Measurements from ENCODE around the gene CAVIN3. TPM values are rescaled to one million over a fixed set of nuclear protein-coding genes. Genes with fewer than 3 reads are reported as not detected.

CAVIN3 gene
- total RNA-seq, 1 donor from 2014 or later = 2.9 TPM

- Mint-ChIP-seq H3K4me1 (no peaks in the 10 kb centered on the region), H3K4me3 (no peak overlapping the region), H3K27ac (no peak overlapping the region), H3K36me3 (no peaks in the 10 kb centered on the region), H3K27me3 (ENCODE audit: insufficient read depth, low read depth) (peaks cover 4% of the 10 kb centered on the region), H3K9me3 (no peaks in the 10 kb centered on the region)
- no peaks in the 10 kb centered on the region for H3K9me3 ChIP-seq (ENCODE audit: low read depth)
- H3F3A ChIP-seq (ENCODE audit: low read depth) = peaks cover 12% of the 10 kb centered on the region
- no peak overlapping the region for H3K4me3 ChIP-seq
- peaks cover 20% of the 10 kb centered on the region for H3K4me1 ChIP-seq
- no peaks in the 10 kb centered on the region for H3K36me3 ChIP-seq
- H3K27me3 ChIP-seq = no peaks in the 10 kb centered on the region
- H3K4me2 ChIP-seq = no peak overlapping the region
- H2AFZ ChIP-seq (replicated peaks) = no peak overlapping the region
- no peak for DNase-seq (ENCODE audit: low spot score)
- no peak overlapping the region for H3K27ac ChIP-seq
- no peak overlapping the region for H3K9ac ChIP-seq
- no peak for TF ChIP-seq CTCF (IDR thresholded peaks at IDR 0.05)
- no peak for TF ChIP-seq EZH2 (IDR thresholded peaks at IDR 0.05)
- no peak for TF ChIP-seq EZH2phosphoT487 (IDR thresholded peaks at IDR 0.05)
- no peaks in the 10 kb centered on the region for H3K79me2 ChIP-seq (ENCODE audit: low read depth)
- no peaks in the 10 kb centered on the region for H4K20me1 ChIP-seq (ENCODE audit: low read depth)
These were observed 7.5 kb upstream of the CAVIN3 start for GRCh38 chr11:6327806-6328205.

- H3K27ac ChIP-seq = no peak overlapping the region
- no peak for DNase-seq (ENCODE audit: low spot score)
- H3K4me3 ChIP-seq = no peak overlapping the region
- no peaks in the 10 kb centered on the region for H3K9me3 ChIP-seq (ENCODE audit: low read depth)
- Mint-ChIP-seq H3K4me3 (no peak overlapping the region), H3K4me1 (peaks cover 7% of the 10 kb centered on the region), H3K27ac (no peak overlapping the region), H3K9me3 (no peaks in the 10 kb centered on the region), H3K27me3 (ENCODE audit: insufficient read depth, low read depth) (peaks cover 4% of the 10 kb centered on the region), H3K36me3 (no peaks in the 10 kb centered on the region)
- peaks cover 20% of the 10 kb centered on the region for H3F3A ChIP-seq (ENCODE audit: low read depth)
- H4K20me1 ChIP-seq (ENCODE audit: low read depth) = no peaks in the 10 kb centered on the region
- H3K27me3 ChIP-seq = no peaks in the 10 kb centered on the region
- no peak overlapping the region for H3K9ac ChIP-seq
- peaks cover 27% of the 10 kb centered on the region for H3K4me1 ChIP-seq
- H3K79me2 ChIP-seq (ENCODE audit: low read depth) = no peaks in the 10 kb centered on the region
- TF ChIP-seq EZH2phosphoT487 (IDR thresholded peaks at IDR 0.05) (no peak), EZH2 (IDR thresholded peaks at IDR 0.05) (no peak), CTCF (IDR thresholded peaks at IDR 0.05) (no peak)
- H2AFZ ChIP-seq (replicated peaks) = no peak overlapping the region
- no peak overlapping the region for H3K4me2 ChIP-seq
- no peaks in the 10 kb centered on the region for H3K36me3 ChIP-seq
These were observed 6.7 kb upstream of the CAVIN3 start for GRCh38 chr11:6326985-6327384.

DNA sequence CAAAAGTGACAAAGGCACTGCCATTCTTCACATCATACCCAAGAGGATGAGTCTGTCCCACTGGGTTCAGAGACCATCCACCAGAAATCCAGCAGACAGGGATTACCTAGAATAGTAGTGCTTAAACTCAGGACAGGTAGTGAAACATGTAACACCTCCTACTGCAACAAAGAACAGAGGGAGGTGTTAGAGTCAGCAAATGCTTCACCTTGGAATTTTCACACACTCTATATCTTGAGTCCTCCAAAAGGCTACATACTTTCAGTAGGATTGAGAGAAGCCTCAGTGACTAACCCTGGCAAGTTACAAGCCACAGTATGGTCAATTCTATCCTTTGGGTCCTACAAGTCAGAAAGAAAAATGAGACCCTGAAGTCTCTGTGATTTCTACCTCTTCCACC lies 6.0 kb upstream of the CAVIN3 start:
- Histone ChIP-seq H4K20me1 (ENCODE audit: low read depth) (no peaks in the 10 kb centered on the region), H3K36me3 (no peaks in the 10 kb centered on the region), H3K79me2 (ENCODE audit: low read depth) (no peaks in the 10 kb centered on the region), H3K9ac (no peak overlapping the region), H3F3A (ENCODE audit: low read depth) (peaks cover 27% of the 10 kb centered on the region), H3K4me1 (peaks cover 34% of the 10 kb centered on the region), H3K9me3 (ENCODE audit: low read depth) (no peaks in the 10 kb centered on the region), H3K27ac (no peak overlapping the region), H3K4me3 (no peak overlapping the region), H3K4me2 (no peak overlapping the region), H3K27me3 (no peaks in the 10 kb centered on the region), H2AFZ (replicated peaks) (no peak overlapping the region)
- Mint-ChIP-seq H3K4me3 (no peak overlapping the region), H3K4me1 (peaks cover 14% of the 10 kb centered on the region), H3K9me3 (no peaks in the 10 kb centered on the region), H3K27me3 (ENCODE audit: insufficient read depth, low read depth) (peaks cover 6% of the 10 kb centered on the region), H3K36me3 (no peaks in the 10 kb centered on the region), H3K27ac (no peak overlapping the region)
- TF ChIP-seq EZH2phosphoT487 (IDR thresholded peaks at IDR 0.05) (no peak), EZH2 (IDR thresholded peaks at IDR 0.05) (no peak), CTCF (IDR thresholded peaks at IDR 0.05) (no peak)
- DNase-seq (ENCODE audit: low spot score) = no peak

Measured in neural progenitor cell (in vitro differentiated cells).